ENCODE data around the gene TLR9. TPM values are rescaled to one million over a fixed set of nuclear protein-coding genes. Genes with fewer than 3 reads are reported as not detected.
A peak's percentile ranks its signal among the peaks of the same experiment; 100 is the strongest.

TLR9 gene
- total RNA-seq, 1 donor from 2014 or later = 0.12 TPM

- no peaks in the 10 kb centered on the region for H3K27me3 Mint-ChIP-seq (ENCODE audit: low read depth)
- H3K36me3 Mint-ChIP-seq (ENCODE audit: low read depth) = peaks cover 4% of the 10 kb centered on the region
- no peak overlapping the region for H3K27ac Mint-ChIP-seq (ENCODE audit: unreplicated experiment)
- no peak overlapping the region for H3K4me3 Mint-ChIP-seq (ENCODE audit: unreplicated experiment)
- peak; percentile 43 for DNase-seq (ENCODE audit: low spot score)
- H3K4me1 Mint-ChIP-seq (ENCODE audit: low read depth) = peaks cover 37% of the 10 kb centered on the region
- TF ChIP-seq CTCF (IDR thresholded peaks at IDR 0.05) = no peak
- H3K9me3 Mint-ChIP-seq (ENCODE audit: low read depth) = peaks cover 3% of the 10 kb centered on the region
Observed at GRCh38 chr3:52247409-52248164, 22.1 kb upstream of the TLR9 start.

GRCh38 chr3:52246728-52247408 lies 21.4 kb upstream of the TLR9 start:
- Mint-ChIP-seq H3K4me3 (ENCODE audit: unreplicated experiment) (peak overlapping the region; percentile 73), H3K27ac (ENCODE audit: unreplicated experiment) (peak overlapping the region; percentile 77), H3K9me3 (ENCODE audit: low read depth) (peaks cover 3% of the 10 kb centered on the region), H3K36me3 (ENCODE audit: low read depth) (peaks cover 2% of the 10 kb centered on the region), H3K27me3 (ENCODE audit: low read depth) (no peaks in the 10 kb centered on the region), H3K4me1 (ENCODE audit: low read depth) (peaks cover 37% of the 10 kb centered on the region)
- TF ChIP-seq CTCF (IDR thresholded peaks at IDR 0.05) = no peak
- peak; percentile 81 for DNase-seq (ENCODE audit: low spot score)

- DNase-seq (ENCODE audit: low spot score) = no peak
- H3K27ac Mint-ChIP-seq (ENCODE audit: unreplicated experiment) = peak overlapping the region; percentile 77
- H3K36me3 Mint-ChIP-seq (ENCODE audit: low read depth) = peaks cover 2% of the 10 kb centered on the region
- H3K9me3 Mint-ChIP-seq (ENCODE audit: low read depth) = peaks cover 3% of the 10 kb centered on the region
- peak overlapping the region; percentile 73 for H3K4me3 Mint-ChIP-seq (ENCODE audit: unreplicated experiment)
- no peak for TF ChIP-seq CTCF (IDR thresholded peaks at IDR 0.05)
- peaks cover 37% of the 10 kb centered on the region for H3K4me1 Mint-ChIP-seq (ENCODE audit: low read depth)
- H3K27me3 Mint-ChIP-seq (ENCODE audit: low read depth) = no peaks in the 10 kb centered on the region
Observed at GRCh38 chr3:52246264-52246620, 20.8 kb upstream of the TLR9 start.

GRCh38 chr3:52245322-52246263 lies 20.1 kb upstream of the TLR9 start, which contains the start of gene PPM1M:
TSS of gene PPM1M (plus strand) at chr3:52245759. CDS start at chr3:52245825, 66 bp downstream.
- Mint-ChIP-seq H3K4me1 (ENCODE audit: low read depth) (peaks cover 42% of the 10 kb centered on the region), H3K9me3 (ENCODE audit: low read depth) (peaks cover 3% of the 10 kb centered on the region), H3K4me3 (ENCODE audit: unreplicated experiment) (peak within 1 kb of the TSS; percentile 73), H3K27me3 (ENCODE audit: low read depth) (no peaks in the 10 kb centered on the region), H3K36me3 (ENCODE audit: low read depth) (peaks cover 2% of the 10 kb centered on the region), H3K27ac (ENCODE audit: unreplicated experiment) (peak within 1 kb of the TSS; percentile 77)
- DNase-seq (ENCODE audit: low spot score) = peak; percentile 87
- TF ChIP-seq CTCF (IDR thresholded peaks at IDR 0.05) = no peak

Data from chondrocyte (in vitro differentiated cells).